Measurements from ENCODE around the gene LIPC.

Gene LIPC

GRCh38 chr15:58438956-58439355, 7.2 kb downstream of the LIPC start:
- Histone ChIP-seq H3K9me3 (ENCODE audit: control insufficient read depth, insufficient read depth, low read length) (no peaks in the 10 kb centered on the region), H3K36me3 (ENCODE audit: control insufficient read depth, insufficient read depth, low read length) (no peaks in the 10 kb centered on the region), H3K4me1 (ENCODE audit: control insufficient read depth, insufficient read depth, low read length) (peaks cover 18% of the 10 kb centered on the region), H3K9ac (ENCODE audit: low read depth, low read length) (no peak overlapping the region), H3K4me3 (ENCODE audit: low read depth, low read length) (no peak overlapping the region), H3K27me3 (ENCODE audit: control insufficient read depth, insufficient read depth, low read length) (peaks cover 4% of the 10 kb centered on the region)

GRCh38 chr15:58440158-58440910, 8.5 kb downstream of the LIPC start:
- no peaks in the 10 kb centered on the region for H3K9me3 ChIP-seq (ENCODE audit: control insufficient read depth, insufficient read depth, low read length)
- H3K27me3 ChIP-seq (ENCODE audit: control insufficient read depth, insufficient read depth, low read length) = peaks cover 4% of the 10 kb centered on the region
- H3K4me1 ChIP-seq (ENCODE audit: control insufficient read depth, insufficient read depth, low read length) = peaks cover 23% of the 10 kb centered on the region
- H3K4me3 ChIP-seq (ENCODE audit: low read depth, low read length) = no peak overlapping the region
- H3K9ac ChIP-seq (ENCODE audit: low read depth, low read length) = no peak overlapping the region
- no peaks in the 10 kb centered on the region for H3K36me3 ChIP-seq (ENCODE audit: control insufficient read depth, insufficient read depth, low read length)

- H3K36me3 ChIP-seq (ENCODE audit: control insufficient read depth, insufficient read depth, low read length) = no peaks in the 10 kb centered on the region
- no peaks in the 10 kb centered on the region for H3K9me3 ChIP-seq (ENCODE audit: control insufficient read depth, insufficient read depth, low read length)
- no peak overlapping the region for H3K4me3 ChIP-seq (ENCODE audit: low read depth, low read length)
- H3K4me1 ChIP-seq (ENCODE audit: control insufficient read depth, insufficient read depth, low read length) = peaks cover 23% of the 10 kb centered on the region
- H3K27me3 ChIP-seq (ENCODE audit: control insufficient read depth, insufficient read depth, low read length) = peaks cover 4% of the 10 kb centered on the region
- H3K9ac ChIP-seq (ENCODE audit: low read depth, low read length) = no peak overlapping the region
Observed at GRCh38 chr15:58440922-58441321, 9.1 kb downstream of the LIPC start.

GRCh38 chr15:58441376-58442070, 9.7 kb downstream of the LIPC start:
- Histone ChIP-seq H3K27me3 (ENCODE audit: control insufficient read depth, insufficient read depth, low read length) (peaks cover 4% of the 10 kb centered on the region), H3K9me3 (ENCODE audit: control insufficient read depth, insufficient read depth, low read length) (no peaks in the 10 kb centered on the region), H3K36me3 (ENCODE audit: control insufficient read depth, insufficient read depth, low read length) (no peaks in the 10 kb centered on the region), H3K4me1 (ENCODE audit: control insufficient read depth, insufficient read depth, low read length) (peaks cover 23% of the 10 kb centered on the region), H3K9ac (ENCODE audit: low read depth, low read length) (no peak overlapping the region), H3K4me3 (ENCODE audit: low read depth, low read length) (no peak overlapping the region)

GRCh38 chr15:58442122-58442521, 10.3 kb downstream of the LIPC start:
- H3K9ac ChIP-seq (ENCODE audit: low read depth, low read length) = no peak overlapping the region
- peaks cover 23% of the 10 kb centered on the region for H3K4me1 ChIP-seq (ENCODE audit: control insufficient read depth, insufficient read depth, low read length)
- peaks cover 4% of the 10 kb centered on the region for H3K27me3 ChIP-seq (ENCODE audit: control insufficient read depth, insufficient read depth, low read length)
- H3K4me3 ChIP-seq (ENCODE audit: low read depth, low read length) = no peak overlapping the region
- no peaks in the 10 kb centered on the region for H3K9me3 ChIP-seq (ENCODE audit: control insufficient read depth, insufficient read depth, low read length)
- H3K36me3 ChIP-seq (ENCODE audit: control insufficient read depth, insufficient read depth, low read length) = no peaks in the 10 kb centered on the region

GRCh38 chr15:58443308-58443707, 11.5 kb downstream of the LIPC start:
- Histone ChIP-seq H3K9ac (ENCODE audit: low read depth, low read length) (no peak overlapping the region), H3K27me3 (ENCODE audit: control insufficient read depth, insufficient read depth, low read length) (peaks cover 4% of the 10 kb centered on the region), H3K4me1 (ENCODE audit: control insufficient read depth, insufficient read depth, low read length) (peaks cover 23% of the 10 kb centered on the region), H3K9me3 (ENCODE audit: control insufficient read depth, insufficient read depth, low read length) (no peaks in the 10 kb centered on the region), H3K36me3 (ENCODE audit: control insufficient read depth, insufficient read depth, low read length) (no peaks in the 10 kb centered on the region), H3K4me3 (ENCODE audit: low read depth, low read length) (no peak overlapping the region)

- H3K9me3 ChIP-seq (ENCODE audit: control insufficient read depth, insufficient read depth, low read length) = no peaks in the 10 kb centered on the region
- H3K27me3 ChIP-seq (ENCODE audit: control insufficient read depth, insufficient read depth, low read length) = peaks cover 4% of the 10 kb centered on the region
- H3K4me3 ChIP-seq (ENCODE audit: low read depth, low read length) = no peak overlapping the region
- H3K36me3 ChIP-seq (ENCODE audit: control insufficient read depth, insufficient read depth, low read length) = no peaks in the 10 kb centered on the region
- H3K4me1 ChIP-seq (ENCODE audit: control insufficient read depth, insufficient read depth, low read length) = peaks cover 23% of the 10 kb centered on the region
- no peak overlapping the region for H3K9ac ChIP-seq (ENCODE audit: low read depth, low read length)
Observed at GRCh38 chr15:58444056-58444455, 12.3 kb downstream of the LIPC start.

GRCh38 chr15:58444658-58445332, 13.0 kb downstream of the LIPC start:
- Histone ChIP-seq H3K9ac (ENCODE audit: low read depth, low read length) (no peak overlapping the region), H3K4me3 (ENCODE audit: low read depth, low read length) (no peak overlapping the region), H3K9me3 (ENCODE audit: control insufficient read depth, insufficient read depth, low read length) (no peaks in the 10 kb centered on the region), H3K4me1 (ENCODE audit: control insufficient read depth, insufficient read depth, low read length) (peaks cover 23% of the 10 kb centered on the region), H3K27me3 (ENCODE audit: control insufficient read depth, insufficient read depth, low read length) (peaks cover 4% of the 10 kb centered on the region), H3K36me3 (ENCODE audit: control insufficient read depth, insufficient read depth, low read length) (no peaks in the 10 kb centered on the region)

GRCh38 chr15:58445865-58446264, 14.1 kb downstream of the LIPC start:
- Histone ChIP-seq H3K4me3 (ENCODE audit: low read depth, low read length) (no peak overlapping the region), H3K36me3 (ENCODE audit: control insufficient read depth, insufficient read depth, low read length) (no peaks in the 10 kb centered on the region), H3K27me3 (ENCODE audit: control insufficient read depth, insufficient read depth, low read length) (peaks cover 4% of the 10 kb centered on the region), H3K4me1 (ENCODE audit: control insufficient read depth, insufficient read depth, low read length) (peaks cover 16% of the 10 kb centered on the region), H3K9me3 (ENCODE audit: control insufficient read depth, insufficient read depth, low read length) (no peaks in the 10 kb centered on the region), H3K9ac (ENCODE audit: low read depth, low read length) (no peak overlapping the region)

GRCh38 chr15:58446521-58446920, 14.7 kb downstream of the LIPC start:
- Histone ChIP-seq H3K4me1 (ENCODE audit: control insufficient read depth, insufficient read depth, low read length) (peaks cover 11% of the 10 kb centered on the region), H3K9me3 (ENCODE audit: control insufficient read depth, insufficient read depth, low read length) (no peaks in the 10 kb centered on the region), H3K36me3 (ENCODE audit: control insufficient read depth, insufficient read depth, low read length) (no peaks in the 10 kb centered on the region)

GRCh38 chr15:58447271-58448010, 15.7 kb downstream of the LIPC start:
- peaks cover 11% of the 10 kb centered on the region for H3K4me1 ChIP-seq (ENCODE audit: control insufficient read depth, insufficient read depth, low read length)

More at GRCh38 chr15:58446521-58446920, 14.7 kb downstream of the LIPC start:
- H3K4me3 ChIP-seq (ENCODE audit: low read depth, low read length) = no peak overlapping the region
- H3K9ac ChIP-seq (ENCODE audit: low read depth, low read length) = no peak overlapping the region
- peaks cover 4% of the 10 kb centered on the region for H3K27me3 ChIP-seq (ENCODE audit: control insufficient read depth, insufficient read depth, low read length)

More at GRCh38 chr15:58447271-58448010, 15.7 kb downstream of the LIPC start:
- no peaks in the 10 kb centered on the region for H3K9me3 ChIP-seq (ENCODE audit: control insufficient read depth, insufficient read depth, low read length)
- H3K9ac ChIP-seq (ENCODE audit: low read depth, low read length) = no peak overlapping the region
- H3K27me3 ChIP-seq (ENCODE audit: control insufficient read depth, insufficient read depth, low read length) = no peaks in the 10 kb centered on the region
- no peaks in the 10 kb centered on the region for H3K36me3 ChIP-seq (ENCODE audit: control insufficient read depth, insufficient read depth, low read length)
- H3K4me3 ChIP-seq (ENCODE audit: low read depth, low read length) = no peak overlapping the region
